22Rv1 (cell line): ENCODE data around the gene COP1.

ENCODE experiments used
- CTCF ChIP-seq: fragments of 450-650 bp; IDR thresholded peaks from 2 replicates; pipeline ENCODE4 v1.5.1; 2017; ENCODE audit warnings: mild to moderate bottlenecking
- ZFX ChIP-seq: fragments of 450-650 bp; IDR thresholded peaks from 2 replicates; pipeline ENCODE4 v1.6.1; 2017; ENCODE audit warnings: antibody characterized with exemption, borderline replicate concordance

- TF ChIP-seq CTCF (no peak), ZFX (no peak)
Measured at GRCh38 chr1:176049582-176049981, 157.5 kb downstream of the COP1 start.
